Thyroid gland (tissue), 4 donors: ENCODE measurements around the gene ST8SIA1. TPM values are rescaled to one million over a fixed set of nuclear protein-coding genes. Genes with fewer than 3 reads are reported as not detected.
A peak's percentile ranks its signal among the peaks of the same experiment; 100 is the strongest.

Experiments
- DNase-seq, 2 donors: peaks; one replicate each; pipeline ENCODE4 v3.0.0-alpha.2; 2019
- H3K27ac ChIP-seq, 3 donors: fragments of 200-600 bp; sonication (generic); 1 replicate in 2 of 3; 2 replicates in 1 of 3; pipeline ENCODE4 v1.5.1; 2016 to 2019; ENCODE audit warnings: mild to moderate bottlenecking in 1 of 3, moderate library complexity in 1 of 3
- H3K27me3 ChIP-seq: fragments of 200-600 bp; sonication (generic); one replicate; pipeline ENCODE4 v1.5.1; 2019
- H3K36me3 ChIP-seq, 2 donors: fragments of 200-600 bp; sonication (generic); one replicate each; pipeline ENCODE4 v1.5.1; 2016 to 2019
- H3K4me1 ChIP-seq, 2 donors: fragments of 200-600 bp; sonication (generic); one replicate each; pipeline ENCODE4 v1.5.1; 2017 to 2019
- H3K4me3 ChIP-seq, 3 donors: fragments of 200-600 bp; sonication (generic); replicated peaks in 1 of 3; 1 replicate in 2 of 3; 2 replicates in 1 of 3; pipeline ENCODE4 v1.5.1; 2016; ENCODE audit warnings: mild to moderate bottlenecking in 1 of 3
- H3K9me3 ChIP-seq: fragments of 200-600 bp; sonication (generic); one replicate; pipeline ENCODE4 v1.5.1; 2017
- POLR2A ChIP-seq, 2 donors: fragments of 450-650 bp; IDR thresholded peaks; one replicate each; pipeline ENCODE4 v1.6.1; 2017; ENCODE audit warnings: antibody characterized with exemption in 2 of 2, mild to moderate bottlenecking in 2 of 2, moderate library complexity in 1 of 2
- WGBS, 2 donors: methylation state at CpG; one replicate each; pipeline ENCODE4 v1.1.5; 2017; 5-methylcytosine and 5-hydroxymethylcytosine counted together
- intact Hi-C: fragments of 100-400 bp; cut with DNase I; formaldehyde crosslinking; loops from one replicate; pipeline ENCODE4 v1.15.1; 2023
- total RNA-seq, 4 donors: library from RNA; depleted of rRNA; stranded (reverse); fragments of >200 nt; gene quantifications; one replicate each; pipeline ENCODE4 v1.2.3, GENCODE V29; 2016
- TF ChIP-seq, protein P1 (sequence below), 6 experiments: fragments of 200-600 bp in 3 of 6; fragments of 450-650 bp in 3 of 6; sonication (generic) in 3 of 6; IDR thresholded peaks; one replicate each; pipeline ENCODE4 v1.5.1; 2016 to 2019; ENCODE audit warnings: antibody characterized with exemption in 6 of 6, mild to moderate bottlenecking in 2 of 6, inconsistent platforms in 1 of 6, moderate library complexity in 1 of 6

ST8SIA1 gene
- total RNA-seq, 4 donors from 2014 or later = 2.5 to 5.2 (median 4.9) TPM

DNA sequence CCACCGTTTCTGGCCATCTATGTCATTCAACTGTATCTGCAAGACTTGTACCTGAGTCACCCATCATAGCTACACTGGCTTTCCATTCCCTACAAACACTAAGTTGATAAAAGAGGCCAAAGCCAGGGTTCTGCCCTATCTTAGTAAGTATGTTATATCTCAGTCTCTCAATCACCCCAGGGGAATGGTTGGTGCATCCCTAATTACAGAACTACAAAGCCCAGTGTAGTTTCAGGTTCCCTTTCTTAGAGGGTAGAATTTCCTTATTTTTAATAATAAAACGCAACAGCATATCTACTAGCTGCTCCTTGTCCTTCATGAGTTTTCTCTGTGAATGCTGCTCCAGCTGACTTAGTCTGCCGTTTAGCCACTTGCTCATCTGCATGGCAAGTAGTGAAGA, 57.6 kb downstream of the ST8SIA1 start:
- Histone ChIP-seq H3K36me3 (no peaks in the 10 kb centered on the region), H3K4me1 (peaks cover 4 to 7% of the 10 kb centered on the region in 2 donors), H3K27ac (no peak overlapping the region), H3K4me3 (no peak overlapping the region), H3K9me3 (no peaks in the 10 kb centered on the region), H3K27me3 (no peaks in the 10 kb centered on the region)
- WGBS, 2 donors = 84 to 85% methylated on average over 3 of the region's 3 CpGs
- DNase-seq = no peak
- TF ChIP-seq, protein P1, sequence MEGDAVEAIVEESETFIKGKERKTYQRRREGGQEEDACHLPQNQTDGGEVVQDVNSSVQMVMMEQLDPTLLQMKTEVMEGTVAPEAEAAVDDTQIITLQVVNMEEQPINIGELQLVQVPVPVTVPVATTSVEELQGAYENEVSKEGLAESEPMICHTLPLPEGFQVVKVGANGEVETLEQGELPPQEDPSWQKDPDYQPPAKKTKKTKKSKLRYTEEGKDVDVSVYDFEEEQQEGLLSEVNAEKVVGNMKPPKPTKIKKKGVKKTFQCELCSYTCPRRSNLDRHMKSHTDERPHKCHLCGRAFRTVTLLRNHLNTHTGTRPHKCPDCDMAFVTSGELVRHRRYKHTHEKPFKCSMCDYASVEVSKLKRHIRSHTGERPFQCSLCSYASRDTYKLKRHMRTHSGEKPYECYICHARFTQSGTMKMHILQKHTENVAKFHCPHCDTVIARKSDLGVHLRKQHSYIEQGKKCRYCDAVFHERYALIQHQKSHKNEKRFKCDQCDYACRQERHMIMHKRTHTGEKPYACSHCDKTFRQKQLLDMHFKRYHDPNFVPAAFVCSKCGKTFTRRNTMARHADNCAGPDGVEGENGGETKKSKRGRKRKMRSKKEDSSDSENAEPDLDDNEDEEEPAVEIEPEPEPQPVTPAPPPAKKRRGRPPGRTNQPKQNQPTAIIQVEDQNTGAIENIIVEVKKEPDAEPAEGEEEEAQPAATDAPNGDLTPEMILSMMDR (IDR thresholded peaks at IDR 0.05) = no peak
- no peak for TF ChIP-seq POLR2A (IDR thresholded peaks at IDR 0.05)
- intact Hi-C loops = no loop called here

DNA sequence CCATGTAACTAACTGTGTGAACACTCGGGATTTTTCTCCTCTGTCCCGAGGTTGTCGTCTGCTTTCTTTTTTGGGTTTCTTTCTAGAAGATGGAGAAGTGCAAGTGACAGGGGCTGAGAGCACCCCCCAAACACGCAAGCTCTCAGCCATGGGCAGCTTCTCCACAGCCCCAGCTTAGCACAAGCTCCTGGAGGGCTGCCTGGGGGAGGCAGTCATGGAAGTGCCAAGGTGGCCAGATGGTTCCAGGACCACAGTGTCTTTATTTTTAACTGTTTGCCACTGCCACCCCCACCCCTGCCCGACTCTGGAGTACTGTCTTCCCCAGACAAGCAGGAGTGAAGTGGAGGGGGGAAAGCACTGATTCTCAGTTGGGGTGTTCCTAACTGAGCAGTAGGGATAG, 58.2 kb downstream of the ST8SIA1 start:
- Histone ChIP-seq H3K27ac (peak overlapping the region; percentile 35 to 69 (median 50)), H3K27me3 (no peaks in the 10 kb centered on the region), H3K36me3 (no peaks in the 10 kb centered on the region), H3K4me1 (peaks cover 4 to 7% of the 10 kb centered on the region in 2 donors), H3K4me3 (no peak overlapping the region), H3K9me3 (no peaks in the 10 kb centered on the region)
- no peak for DNase-seq
- WGBS, 2 donors = 74 to 83% methylated on average over 5 of the region's 5 CpGs
- TF ChIP-seq, protein P1 (IDR thresholded peaks at IDR 0.05) = no peak
- no peak for TF ChIP-seq POLR2A (IDR thresholded peaks at IDR 0.05)
- intact Hi-C loops = no loop called here

DNA sequence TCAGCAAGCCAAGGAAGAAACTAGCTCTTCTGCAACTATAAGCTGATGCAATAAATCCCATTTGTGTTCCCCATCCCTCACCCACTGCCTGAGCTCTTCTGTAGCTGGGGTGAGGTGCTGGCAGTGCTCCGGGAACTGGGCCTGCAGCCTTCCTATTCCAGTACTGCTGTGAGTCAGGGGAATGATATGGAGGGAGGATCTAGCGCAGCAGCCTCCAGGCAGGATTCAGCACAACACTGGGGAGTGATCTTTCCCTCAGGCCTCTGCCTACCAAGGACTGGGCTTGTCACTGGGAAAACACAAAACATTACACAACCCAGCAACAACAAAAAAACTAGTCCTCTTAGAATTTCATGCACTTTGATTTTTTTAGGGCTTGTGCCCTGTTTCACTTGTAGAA, 58.7 kb downstream of the ST8SIA1 start:
- TF ChIP-seq POLR2A (IDR thresholded peaks at IDR 0.05) = peak in 1 of 2 donors; percentile 17
- TF ChIP-seq, protein P1 (IDR thresholded peaks at IDR 0.05) = no peak
- DNase-seq = peak; percentile 57 to 75

DNA sequence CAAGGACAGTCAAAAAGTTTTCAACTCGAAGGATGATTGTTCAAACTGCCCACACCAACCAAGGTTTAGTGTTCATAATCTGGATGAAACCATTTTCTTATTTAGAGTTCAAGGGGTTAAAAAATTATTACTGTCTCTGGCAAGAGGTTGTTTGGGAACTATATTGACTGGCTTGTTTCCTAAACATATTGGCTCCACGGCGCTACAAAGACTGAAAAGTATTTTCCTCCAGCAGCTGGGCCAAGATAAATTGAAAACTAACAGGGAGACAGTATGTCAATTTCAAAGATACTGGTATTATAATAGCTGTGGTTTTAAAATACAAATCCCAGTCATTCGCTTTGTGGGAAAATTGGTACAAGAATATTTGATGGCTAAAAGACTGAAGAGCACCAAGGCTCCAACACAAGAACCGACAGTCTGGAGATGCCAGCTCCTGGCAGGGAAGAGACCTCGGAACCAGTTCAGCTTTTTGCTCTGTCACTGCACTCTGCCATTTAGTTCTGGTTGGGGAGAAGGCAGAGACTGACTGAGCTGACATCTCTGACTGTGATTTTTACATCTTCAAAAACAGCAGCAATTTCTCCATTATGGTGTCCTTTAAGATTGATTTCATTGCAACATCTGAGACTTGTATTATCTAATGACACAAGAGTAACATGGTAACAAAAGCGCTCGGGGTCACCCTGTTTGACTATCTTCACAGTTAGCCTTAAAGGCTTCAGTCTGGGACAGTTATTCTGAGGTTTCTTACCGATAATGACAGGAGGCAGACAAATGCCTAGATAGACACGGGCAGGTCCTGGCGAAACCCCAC, 62.0 kb downstream of the ST8SIA1 start:
- H3K27ac ChIP-seq = no peak overlapping the region

More for the DNA sequence above, 58.7 kb downstream of the ST8SIA1 start:
- intact Hi-C loops = no loop called here
- H3K4me1 ChIP-seq = peaks cover 4 to 7% of the 10 kb centered on the region in 2 donors
- H3K4me3 ChIP-seq = no peak overlapping the region
- no peaks in the 10 kb centered on the region for H3K27me3 ChIP-seq
- WGBS, 2 donors = 45 to 74% methylated on average over 1 to 2 of the region's 2 CpGs
- no peaks in the 10 kb centered on the region for H3K9me3 ChIP-seq
- H3K36me3 ChIP-seq = no peaks in the 10 kb centered on the region
- H3K27ac ChIP-seq = peak overlapping the region in 2 of 3 donors; percentile 50 to 69

More for the DNA sequence above, 62.0 kb downstream of the ST8SIA1 start:
- TF ChIP-seq, protein P1 (IDR thresholded peaks at IDR 0.05) = no peak
- no peak for TF ChIP-seq POLR2A (IDR thresholded peaks at IDR 0.05)
- Histone ChIP-seq H3K4me1 (peaks cover 4 to 7% of the 10 kb centered on the region in 2 donors), H3K4me3 (no peak overlapping the region), H3K9me3 (no peaks in the 10 kb centered on the region), H3K27me3 (no peaks in the 10 kb centered on the region), H3K36me3 (no peaks in the 10 kb centered on the region)
- intact Hi-C loops = no loop called here
- WGBS, 2 donors = 81% methylated on average over 11 of the region's 11 CpGs
- no peak for DNase-seq
